Neural cell (in vitro differentiated cells): ENCODE results near the gene ARMC9. TPM values are rescaled to one million over a fixed set of nuclear protein-coding genes. Genes with fewer than 3 reads are reported as not detected.

Experiments
- H2AFZ ChIP-seq: fragments of 200-600, 300-800 bp; sonication (generic), shearing (Covaris generic); 2 replicates; pipeline ENCODE4 v1.6.0; 2014; ENCODE audit warnings: low read depth, mild to moderate bottlenecking, antibody characterized with exemption, low read length, moderate library complexity
- H3F3A ChIP-seq: fragments of 200-600 bp; shearing (Covaris generic); 2 replicates; pipeline ENCODE4 v1.6.1; 2016; ENCODE audit warnings: mild to moderate bottlenecking, moderate library complexity, mixed read lengths, antibody characterized with exemption, low read length; ENCODE audit not compliant: insufficient read depth, poor library complexity, severe bottlenecking
- H3K27ac ChIP-seq: fragments of 200-600, 300-800 bp; sonication (generic), shearing (Covaris generic); 2 replicates; pipeline ENCODE4 v1.5.1; 2014; ENCODE audit warnings: mild to moderate bottlenecking, low read length, moderate library complexity
- H3K27me3 ChIP-seq: fragments of 300-800, 200-600 bp; sonication (generic), shearing (Covaris generic); 2 replicates; pipeline ENCODE4 v1.6.0; 2014; ENCODE audit warnings: mild to moderate bottlenecking, low read depth, low read length, moderate library complexity; ENCODE audit not compliant: insufficient read depth
- H3K36me3 ChIP-seq: fragments of 300-800, 200-600 bp; sonication (generic), shearing (Covaris generic); 2 replicates; pipeline ENCODE4 v1.5.1; 2014; ENCODE audit warnings: mild to moderate bottlenecking, antibody characterized with exemption, low read length, moderate library complexity; ENCODE audit not compliant: insufficient read depth
- H3K4me2 ChIP-seq: fragments of 300-800, 200-600 bp; sonication (generic), shearing (Covaris generic); 2 replicates; pipeline ENCODE4 v1.6.0; 2014; ENCODE audit warnings: mild to moderate bottlenecking, low read length
- H3K4me3 ChIP-seq: fragments of 300-800, 200-600 bp; sonication (generic), shearing (Covaris generic); 2 replicates; pipeline ENCODE4 v1.5.1; 2014; ENCODE audit warnings: mild to moderate bottlenecking, low read length, moderate library complexity
- H3K79me2 ChIP-seq: fragments of 200-600 bp; shearing (Covaris generic); replicated peaks from 2 replicates; pipeline ENCODE4 v1.6.0; 2014; ENCODE audit warnings: mild to moderate bottlenecking, low read length, moderate library complexity; ENCODE audit not compliant: insufficient read depth
- H3K9ac ChIP-seq: fragments of 300-800, 200-600 bp; sonication (generic), shearing (Covaris generic); 2 replicates; pipeline ENCODE4 v1.6.1; 2016; ENCODE audit warnings: mild to moderate bottlenecking, low read length, mixed read lengths
- H3K9me2 ChIP-seq: fragments of 200-600 bp; shearing (Covaris generic); 2 replicates; pipeline ENCODE4 v1.6.1; 2016; ENCODE audit warnings: mild to moderate bottlenecking, low read length, mixed read lengths; ENCODE audit not compliant: insufficient read depth
- H3K9me3 ChIP-seq: fragments of 200-600, 300-800 bp; sonication (generic), shearing (Covaris generic); 2 replicates; pipeline ENCODE4 v1.6.1; 2016; ENCODE audit warnings: mild to moderate bottlenecking, mixed run types, low read length, moderate library complexity, mixed read lengths
- H4K20me1 ChIP-seq: fragments of 200-600 bp; shearing (Covaris generic); 2 replicates; pipeline ENCODE4 v1.6.1; 2016; ENCODE audit warnings: mild to moderate bottlenecking, mixed run types; ENCODE audit not compliant: insufficient read depth
- EP300 ChIP-seq: fragments of 450-650 bp; conservative IDR thresholded peaks from 2 replicates; pipeline ENCODE4 v1.6.1; 2014; ENCODE audit warnings: antibody characterized with exemption, mild to moderate bottlenecking, moderate library complexity; ENCODE audit not compliant: poor library complexity, severe bottlenecking
- EZH2 ChIP-seq: fragments of 200-600, 300-800 bp; shearing (Covaris generic), sonication (generic); IDR thresholded peaks from 2 replicates; pipeline ENCODE4 v1.6.1; 2014; ENCODE audit warnings: antibody characterized with exemption, low read length, borderline replicate concordance, mild to moderate bottlenecking; ENCODE audit not compliant: insufficient read depth, poor library complexity, severe bottlenecking
- MXI1 ChIP-seq: fragments of 450-650 bp; conservative IDR thresholded peaks from 2 replicates; pipeline ENCODE4 v1.6.1; 2014; ENCODE audit warnings: antibody characterized with exemption, mild to moderate bottlenecking; ENCODE audit not compliant: poor library complexity, severe bottlenecking
- POLR2AphosphoS5 ChIP-seq: IDR thresholded peaks from 2 replicates; pipeline ENCODE4 v1.6.1; 2012
- RAD21 ChIP-seq: fragments of 450-650 bp; conservative IDR thresholded peaks from 2 replicates; pipeline ENCODE4 v1.6.1; 2014; ENCODE audit warnings: antibody characterized with exemption, mild to moderate bottlenecking, moderate library complexity
- SMC3 ChIP-seq: fragments of 450-650 bp; conservative IDR thresholded peaks from 2 replicates; pipeline ENCODE4 v1.6.1; 2014; ENCODE audit warnings: antibody characterized with exemption, mild to moderate bottlenecking, moderate library complexity; ENCODE audit not compliant: poor library complexity
- TAF1 ChIP-seq: IDR thresholded peaks from 2 replicates; pipeline ENCODE4 v1.6.1; 2012; ENCODE audit warnings: low read depth
- polyA plus RNA-seq: library from polyadenylated mRNA; depleted of rRNA; stranded (reverse); fragments of >200 nt; gene quantifications from 2 replicates; pipeline ENCODE4 v1.2.3, GENCODE V29; 2014
- TF ChIP-seq, protein P1 (sequence below): IDR thresholded peaks from 2 replicates; pipeline ENCODE4 v1.6.1; 2012; ENCODE audit warnings: borderline replicate concordance
- TF ChIP-seq, protein P2 (sequence below): fragments of 450-650 bp; IDR thresholded peaks from 2 replicates; pipeline ENCODE4 v1.5.1; 2014; ENCODE audit warnings: antibody characterized with exemption, mild to moderate bottlenecking, moderate library complexity; ENCODE audit not compliant: poor library complexity, severe bottlenecking

Gene ARMC9
- polyA plus RNA-seq, 1 donor from 2014 or later = 13.9 TPM

DNA sequence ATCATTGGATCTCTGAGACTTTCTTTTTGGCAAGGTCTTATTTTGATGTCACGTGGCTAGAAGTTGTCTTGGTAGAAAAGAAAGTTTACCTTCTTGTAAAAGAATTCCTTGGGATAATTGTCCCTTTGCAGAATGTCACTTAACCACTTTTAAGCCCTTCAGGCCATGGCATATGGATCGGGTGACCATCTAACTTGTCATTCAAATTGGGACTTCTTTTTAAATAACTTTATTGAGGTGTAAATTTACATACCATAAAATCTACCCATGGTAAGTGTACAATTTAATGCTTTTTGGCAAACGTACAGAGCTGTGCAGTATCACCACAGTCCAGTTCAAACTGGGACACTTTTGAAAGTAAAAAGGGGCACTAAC lies 24.6 kb downstream of the ARMC9 start:
- Histone ChIP-seq H3K9ac (no peak overlapping the region), H2AFZ (no peak overlapping the region), H3K9me2 (no peaks in the 10 kb centered on the region), H3K4me2 (no peak overlapping the region), H3K9me3 (no peaks in the 10 kb centered on the region), H3K79me2 (no peaks in the 10 kb centered on the region), H3K27ac (no peak overlapping the region), H4K20me1 (no peaks in the 10 kb centered on the region), H3K4me3 (no peak overlapping the region), H3F3A (no peaks in the 10 kb centered on the region), H3K36me3 (peaks cover 9% of the 10 kb centered on the region), H3K27me3 (no peaks in the 10 kb centered on the region)
- no peak for TF ChIP-seq SMC3
- TF ChIP-seq MXI1 = no peak
- TF ChIP-seq RAD21 = no peak
- TF ChIP-seq, protein P1, sequence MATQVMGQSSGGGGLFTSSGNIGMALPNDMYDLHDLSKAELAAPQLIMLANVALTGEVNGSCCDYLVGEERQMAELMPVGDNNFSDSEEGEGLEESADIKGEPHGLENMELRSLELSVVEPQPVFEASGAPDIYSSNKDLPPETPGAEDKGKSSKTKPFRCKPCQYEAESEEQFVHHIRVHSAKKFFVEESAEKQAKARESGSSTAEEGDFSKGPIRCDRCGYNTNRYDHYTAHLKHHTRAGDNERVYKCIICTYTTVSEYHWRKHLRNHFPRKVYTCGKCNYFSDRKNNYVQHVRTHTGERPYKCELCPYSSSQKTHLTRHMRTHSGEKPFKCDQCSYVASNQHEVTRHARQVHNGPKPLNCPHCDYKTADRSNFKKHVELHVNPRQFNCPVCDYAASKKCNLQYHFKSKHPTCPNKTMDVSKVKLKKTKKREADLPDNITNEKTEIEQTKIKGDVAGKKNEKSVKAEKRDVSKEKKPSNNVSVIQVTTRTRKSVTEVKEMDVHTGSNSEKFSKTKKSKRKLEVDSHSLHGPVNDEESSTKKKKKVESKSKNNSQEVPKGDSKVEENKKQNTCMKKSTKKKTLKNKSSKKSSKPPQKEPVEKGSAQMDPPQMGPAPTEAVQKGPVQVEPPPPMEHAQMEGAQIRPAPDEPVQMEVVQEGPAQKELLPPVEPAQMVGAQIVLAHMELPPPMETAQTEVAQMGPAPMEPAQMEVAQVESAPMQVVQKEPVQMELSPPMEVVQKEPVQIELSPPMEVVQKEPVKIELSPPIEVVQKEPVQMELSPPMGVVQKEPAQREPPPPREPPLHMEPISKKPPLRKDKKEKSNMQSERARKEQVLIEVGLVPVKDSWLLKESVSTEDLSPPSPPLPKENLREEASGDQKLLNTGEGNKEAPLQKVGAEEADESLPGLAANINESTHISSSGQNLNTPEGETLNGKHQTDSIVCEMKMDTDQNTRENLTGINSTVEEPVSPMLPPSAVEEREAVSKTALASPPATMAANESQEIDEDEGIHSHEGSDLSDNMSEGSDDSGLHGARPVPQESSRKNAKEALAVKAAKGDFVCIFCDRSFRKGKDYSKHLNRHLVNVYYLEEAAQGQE = no peak
- no peak for TF ChIP-seq TAF1
- TF ChIP-seq, protein P2, sequence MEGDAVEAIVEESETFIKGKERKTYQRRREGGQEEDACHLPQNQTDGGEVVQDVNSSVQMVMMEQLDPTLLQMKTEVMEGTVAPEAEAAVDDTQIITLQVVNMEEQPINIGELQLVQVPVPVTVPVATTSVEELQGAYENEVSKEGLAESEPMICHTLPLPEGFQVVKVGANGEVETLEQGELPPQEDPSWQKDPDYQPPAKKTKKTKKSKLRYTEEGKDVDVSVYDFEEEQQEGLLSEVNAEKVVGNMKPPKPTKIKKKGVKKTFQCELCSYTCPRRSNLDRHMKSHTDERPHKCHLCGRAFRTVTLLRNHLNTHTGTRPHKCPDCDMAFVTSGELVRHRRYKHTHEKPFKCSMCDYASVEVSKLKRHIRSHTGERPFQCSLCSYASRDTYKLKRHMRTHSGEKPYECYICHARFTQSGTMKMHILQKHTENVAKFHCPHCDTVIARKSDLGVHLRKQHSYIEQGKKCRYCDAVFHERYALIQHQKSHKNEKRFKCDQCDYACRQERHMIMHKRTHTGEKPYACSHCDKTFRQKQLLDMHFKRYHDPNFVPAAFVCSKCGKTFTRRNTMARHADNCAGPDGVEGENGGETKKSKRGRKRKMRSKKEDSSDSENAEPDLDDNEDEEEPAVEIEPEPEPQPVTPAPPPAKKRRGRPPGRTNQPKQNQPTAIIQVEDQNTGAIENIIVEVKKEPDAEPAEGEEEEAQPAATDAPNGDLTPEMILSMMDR = no peak
- no peak for TF ChIP-seq EZH2
- TF ChIP-seq POLR2AphosphoS5 = no peak
- TF ChIP-seq EP300 = no peak

DNA sequence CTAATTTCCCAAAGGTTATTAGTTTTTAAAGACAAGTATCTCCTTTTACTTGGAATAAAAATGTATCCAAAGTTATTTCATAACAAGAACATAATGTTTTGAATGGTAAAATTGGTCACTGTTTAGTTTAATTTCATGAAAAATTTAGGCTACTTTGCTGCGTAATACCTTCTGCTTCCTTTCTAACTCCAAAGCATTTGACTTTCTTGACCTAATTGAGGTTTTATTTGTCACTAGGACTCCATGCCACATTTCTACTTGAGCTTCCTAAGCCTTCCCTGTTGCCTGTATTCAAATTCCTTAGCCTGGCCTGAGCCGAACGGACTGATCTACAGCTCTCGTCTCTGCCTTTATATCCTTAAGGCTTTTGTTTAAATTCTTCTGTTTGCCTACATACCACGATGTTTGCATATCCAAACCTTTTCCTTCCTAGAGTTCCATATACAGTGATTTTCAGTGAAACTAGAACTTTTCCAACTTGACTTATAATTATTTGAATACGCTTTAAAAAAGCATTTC lies 25.1 kb downstream of the ARMC9 start:
- H3K4me2 ChIP-seq = no peak overlapping the region
- no peaks in the 10 kb centered on the region for H4K20me1 ChIP-seq
- no peaks in the 10 kb centered on the region for H3K79me2 ChIP-seq
- no peak overlapping the region for H2AFZ ChIP-seq
- H3K27ac ChIP-seq = no peak overlapping the region
- H3K4me3 ChIP-seq = no peak overlapping the region
- TF ChIP-seq POLR2AphosphoS5 (no peak), MXI1 (no peak), RAD21 (no peak), EP300 (no peak), EZH2 (no peak), TAF1 (no peak), SMC3 (no peak)
- TF ChIP-seq, protein P1 = no peak
- TF ChIP-seq, protein P2 = no peak
- no peaks in the 10 kb centered on the region for H3K9me3 ChIP-seq
- H3K9ac ChIP-seq = no peak overlapping the region
- no peaks in the 10 kb centered on the region for H3K27me3 ChIP-seq
- no peaks in the 10 kb centered on the region for H3F3A ChIP-seq
- no peaks in the 10 kb centered on the region for H3K9me2 ChIP-seq
- H3K36me3 ChIP-seq = peaks cover 9% of the 10 kb centered on the region
